B cell (primary cell): ENCODE data around the gene SCRN1. TPM values are rescaled to one million over a fixed set of nuclear protein-coding genes. Genes with fewer than 3 reads are reported as not detected.

Source experiments
- ATAC-seq: fragments of 200-7000 bp; cut with Tn5 transposase; one replicate; pipeline ENCODE4 v1.10.0; 2021; ENCODE audit warnings: low read depth, mild to moderate bottlenecking, moderate number of reproducible peaks, moderate library complexity
- CTCF ChIA-PET: fragments of 350-600 bp; sonication (Branson Sonifier 250); formaldehyde crosslinking; loops from one replicate; lab custom pipeline; 2021; ENCODE audit warnings: antibody characterized with exemption, inconsistent platforms; lab: Charles Lee
- POLR2A ChIA-PET: fragments of 350-600 bp; sonication (Branson Sonifier 250); formaldehyde crosslinking; loops from one replicate; lab custom pipeline; 2021; ENCODE audit warnings: antibody characterized with exemption; lab: Charles Lee
- DNase-seq: peaks from one replicate; pipeline ENCODE4 v3.0.0; 2013
- H2AFZ ChIP-seq: 2 replicates; pipeline ENCODE4 v1.6.1; 2012; ENCODE audit warnings: mild to moderate bottlenecking, low read depth, low read length; ENCODE audit not compliant: insufficient read depth, poor library complexity, severe bottlenecking
- H3K27ac ChIP-seq, 2 donors: 1 replicate in 1 of 2; 2 replicates in 1 of 2; pipeline ENCODE4 v1.5.1; 2012 to 2013; ENCODE audit warnings: low read length in 2 of 2, mild to moderate bottlenecking in 2 of 2, moderate library complexity in 1 of 2
- H3K27me3 ChIP-seq, 4 experiments: fragments of 200-600 bp in 1 of 4; sonication (generic) in 1 of 4; replicated peaks in 1 of 4; 1 replicate in 2 of 4; 2 replicates in 2 of 4; pipeline versions ENCODE4 v1.6.1 to v1.7.0; 2013 to 2016; ENCODE audit warnings: low read length in 3 of 4, mild to moderate bottlenecking in 2 of 4, mixed read lengths in 1 of 4, moderate library complexity in 1 of 4; ENCODE audit not compliant: insufficient read depth in 4 of 4, control insufficient read depth in 3 of 4; ENCODE audit errors: control extremely low read depth in 1 of 4
- H3K36me3 ChIP-seq, 2 experiments: replicated peaks in 1 of 2; 1 replicate in 1 of 2; 2 replicates in 1 of 2; pipeline versions ENCODE4 v1.6.1 to v1.7.1; 2013; ENCODE audit warnings: low read length in 1 of 2; ENCODE audit not compliant: insufficient read depth in 2 of 2, control insufficient read depth in 1 of 2; ENCODE audit errors: control extremely low read depth in 1 of 2, extremely low read depth in 1 of 2
- H3K4me1 ChIP-seq, 2 donors: fragments of 200-600 bp in 1 of 2; sonication (generic) in 1 of 2; 1 replicate in 1 of 2; 2 replicates in 1 of 2; pipeline versions ENCODE4 v1.5.1 to v1.6.1; 2013 to 2017; ENCODE audit warnings: low read length in 2 of 2; ENCODE audit not compliant: control insufficient read depth in 2 of 2, insufficient read depth in 2 of 2
- H3K4me2 ChIP-seq: replicated peaks from 2 replicates; pipeline ENCODE3; 2012; ENCODE audit warnings: mild to moderate bottlenecking, low read depth, low read length; ENCODE audit not compliant: poor library complexity, severe bottlenecking
- H3K4me3 ChIP-seq, 5 experiments: fragments of 200-600 bp in 1 of 5; sonication (generic) in 1 of 5; 1 replicate in 3 of 5; 2 replicates in 2 of 5; pipeline versions ENCODE4 v1.5.1 to v1.7.0; 2011 to 2016; ENCODE audit warnings: low read length in 4 of 5, mild to moderate bottlenecking in 4 of 5, low read depth in 2 of 5, control low read depth in 1 of 5, moderate library complexity in 1 of 5; ENCODE audit not compliant: insufficient read depth in 1 of 5; ENCODE audit errors: control extremely low read depth in 1 of 5, extremely low read depth in 1 of 5
- H3K79me2 ChIP-seq: fragments of 200-600 bp; sonication (generic); one replicate; pipeline ENCODE4 v1.6.0; 2016; ENCODE audit warnings: low read length; ENCODE audit not compliant: control insufficient read depth, insufficient read depth
- H3K9ac ChIP-seq: fragments of 200-600 bp; sonication (generic); 2 replicates; pipeline ENCODE4 v1.6.1; 2017; ENCODE audit warnings: mild to moderate bottlenecking, low read length, moderate library complexity
- H3K9me3 ChIP-seq, 3 donors: one replicate each; pipeline versions ENCODE4 v1.6.1 to v1.7.1; 2013; ENCODE audit warnings: low read length in 2 of 3; ENCODE audit not compliant: control insufficient read depth in 2 of 3, insufficient read depth in 1 of 3; ENCODE audit errors: control extremely low read depth in 1 of 3
- H4K20me1 ChIP-seq: 2 replicates; pipeline ENCODE4 v1.6.0; 2012; ENCODE audit warnings: mild to moderate bottlenecking, low read length; ENCODE audit not compliant: insufficient read depth, control insufficient read depth, poor library complexity, severe bottlenecking
- H3K27ac Mint-ChIP-seq: one replicate; pipeline ENCODE4 v1.8.0; 2021; ENCODE audit warnings: mixed read lengths
- H3K27me3 Mint-ChIP-seq: one replicate; pipeline ENCODE4 v1.8.0; 2021; ENCODE audit warnings: mixed read lengths
- H3K4me1 Mint-ChIP-seq: one replicate; pipeline ENCODE4 v1.8.0; 2021; ENCODE audit warnings: mixed read lengths
- H3K4me3 Mint-ChIP-seq: one replicate; pipeline ENCODE4 v1.8.0; 2021; ENCODE audit warnings: mixed read lengths
- H3K9me3 Mint-ChIP-seq: one replicate; pipeline ENCODE4 v1.8.0; 2022; ENCODE audit warnings: mixed read lengths; ENCODE audit not compliant: insufficient read depth
- CTCF ChIP-seq: fragments of 200-600 bp; IDR thresholded peaks from one replicate; pipeline ENCODE4 v1.8.0; 2022; ENCODE audit warnings: antibody characterized with exemption, mild to moderate bottlenecking
- EZH2 ChIP-seq: IDR thresholded peaks from 2 replicates; pipeline ENCODE4 v1.6.1; 2012; ENCODE audit warnings: borderline replicate concordance, low read depth, mild to moderate bottlenecking, moderate library complexity, low read length; ENCODE audit not compliant: insufficient read depth, poor library complexity, severe bottlenecking
- WGBS: methylation state at CpG from one replicate; pipeline ENCODE4 v1.1.5; 2013; ENCODE audit warnings: missing lambda C conversion rate; ENCODE audit not compliant: insufficient coverage; 5-methylcytosine and 5-hydroxymethylcytosine counted together
- intact Hi-C: fragments of 100-400 bp; cut with micrococcal nuclease; formaldehyde crosslinking; loops from one replicate; pipeline ENCODE4 v1.10.0; 2022
- polyA plus RNA-seq: library from polyadenylated mRNA; depleted of rRNA; stranded (reverse); fragments of >200 nt; gene quantifications from 2 replicates; pipeline ENCODE4 v1.2.3, GENCODE V29; 2012
- total RNA-seq, 2 donors: library from RNA; stranded (reverse); fragments of 120-200 nt in 1 of 2; gene quantifications; 1 replicate in 1 of 2; 2 replicates in 1 of 2; pipeline versions ENCODE4 v1.2.3 to v1.2.4, GENCODE V29; 2013 to 2022

The SCRN1 gene
- total and polyA plus RNA-seq, 2 donors (not counting 1 experiment from before 2014, with no cell fraction given): 16.6 to 66.6 TPM

GRCh38 chr7:29875741-29876140 is 113.9 kb downstream of the SCRN1 start:
- POLR2A ChIA-PET: no interaction called here
- no peaks in the 10 kb centered on the region for H4K20me1 ChIP-seq
- no peak overlapping the region for H2AFZ ChIP-seq
- Mint-ChIP-seq H3K4me3 (no peak overlapping the region), H3K27me3 (peaks cover 29% of the 10 kb centered on the region), H3K4me1 (peaks cover 3% of the 10 kb centered on the region), H3K27ac (no peak overlapping the region), H3K9me3 (no peaks in the 10 kb centered on the region)
- ATAC-seq: no peak
- H3K79me2 ChIP-seq: no peaks in the 10 kb centered on the region
- H3K27me3 ChIP-seq: peaks cover 0 to 3% (median 0%) of the 10 kb centered on the region in 4 experiments
- no peak overlapping the region for H3K4me2 ChIP-seq
- DNase-seq: no peak
- no peaks in the 10 kb centered on the region for H3K36me3 ChIP-seq
- intact Hi-C loops: no loop called here
- H3K9ac ChIP-seq: no peak overlapping the region
- H3K9me3 ChIP-seq: no peaks in the 10 kb centered on the region
- H3K27ac ChIP-seq: no peak overlapping the region
- WGBS: 95% methylated on average over 13 of the region's 13 CpGs
- no peak for TF ChIP-seq CTCF
- no peaks in the 10 kb centered on the region for H3K4me1 ChIP-seq
- CTCF ChIA-PET: interaction anchor here (1.0 to 5.9 kb wide), 4 partner anchors 46 to 690 kb away, joined by 3 to 128 read pairs (median 5); no protein-coding TSS in a partner anchor
- no peak overlapping the region for H3K4me3 ChIP-seq

GRCh38 chr7:29873644-29874294 is 115.8 kb downstream of the SCRN1 start:
- no peaks in the 10 kb centered on the region for H3K9me3 Mint-ChIP-seq
- POLR2A ChIA-PET: no interaction called here
- H3K27ac Mint-ChIP-seq: no peak overlapping the region

More at GRCh38 chr7:29873644-29874294, 115.8 kb downstream of the SCRN1 start:
- no peaks in the 10 kb centered on the region for H4K20me1 ChIP-seq
- intact Hi-C loops: no loop called here
- H3K79me2 ChIP-seq: no peaks in the 10 kb centered on the region
- no peaks in the 10 kb centered on the region for H3K4me1 ChIP-seq
- no peak for TF ChIP-seq CTCF
- TF ChIP-seq EZH2: no peak
- WGBS: 84% methylated on average over 3 of the region's 4 CpGs
- H3K4me3 ChIP-seq: no peak overlapping the region
- Mint-ChIP-seq H3K4me1 (peaks cover 3% of the 10 kb centered on the region), H3K4me3 (no peak overlapping the region), H3K27me3 (peaks cover 26% of the 10 kb centered on the region)
- no peak overlapping the region for H3K4me2 ChIP-seq
- no peak overlapping the region for H2AFZ ChIP-seq
- H3K36me3 ChIP-seq: no peaks in the 10 kb centered on the region
- H3K9me3 ChIP-seq: no peaks in the 10 kb centered on the region
- CTCF ChIA-PET: interaction anchor here (0.6 kb wide), 1 partner anchor 1072 kb away, joined by 3 read pairs; no protein-coding TSS in a partner anchor
- ATAC-seq (no peak), DNase-seq (no peak)
- no peak overlapping the region for H3K27ac ChIP-seq
- H3K9ac ChIP-seq: no peak overlapping the region
- H3K27me3 ChIP-seq: peaks cover 0 to 3% (median 0%) of the 10 kb centered on the region in 4 experiments
